ENCODE data around the gene CCN2. TPM values are rescaled to one million over a fixed set of nuclear protein-coding genes. Genes with fewer than 3 reads are reported as not detected.

CCN2 gene
- total and polyA plus RNA-seq, 2 donors (not counting 1 experiment from before 2014, with no cell fraction given): 22.8 to 216 TPM

DNA sequence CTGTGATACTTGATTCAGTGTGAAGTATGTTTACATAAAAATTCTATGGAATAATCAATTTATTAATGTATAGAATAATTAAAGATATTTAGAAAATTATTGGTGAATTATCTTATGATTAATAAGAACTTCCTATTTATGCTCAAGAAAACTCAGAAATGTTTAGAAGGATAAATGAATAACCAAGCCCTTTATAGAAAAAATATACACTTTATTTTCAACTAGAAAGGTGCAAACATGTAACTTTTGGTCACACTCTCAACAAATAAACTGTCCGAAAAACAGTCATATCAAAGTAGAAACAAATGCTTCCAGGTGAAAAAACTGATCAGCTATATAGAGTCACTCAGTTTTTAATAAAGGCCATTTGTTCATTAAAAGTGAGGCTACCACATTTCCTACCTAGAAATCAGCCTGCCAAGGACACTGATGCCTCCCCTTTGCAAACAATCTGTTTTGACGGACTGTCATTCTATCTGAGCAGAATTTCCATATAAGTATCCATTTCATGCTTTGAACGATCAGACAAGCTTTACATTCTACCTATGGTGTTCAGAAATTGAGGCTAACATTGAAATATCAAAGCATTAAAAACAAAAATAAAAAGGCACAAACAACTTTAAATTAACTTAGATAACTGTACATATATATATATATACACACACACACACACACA lies 3.0 kb downstream of the CCN2 start:
- peak overlapping the region; percentile 72 to 99 (median 82) for H3K4me3 ChIP-seq (replicated peaks in 1 of 4; ENCODE audit: control extremely low read depth in 1 of 4, insufficient read depth in 1 of 4, low read depth in 3 of 4, low read length in 4 of 4)
- peak overlapping the region; percentile 94 for H3K27ac ChIP-seq (ENCODE audit: insufficient read depth, low read length)
- H3K27me3 ChIP-seq (ENCODE audit: control insufficient read depth, insufficient read depth, low read length): no peaks in the 10 kb centered on the region
- peak overlapping the region; percentile 25 for H3K9ac ChIP-seq (ENCODE audit: insufficient read depth, low read length)
- no peak overlapping the region for H2AFZ ChIP-seq (ENCODE audit: low read length)
- H3K4me1 ChIP-seq (ENCODE audit: control insufficient read depth, extremely low read depth, insufficient read depth, low read length): peaks cover 4% of the 10 kb centered on the region
- DNase-seq (ENCODE audit: low read depth in 2 of 2): peak; percentile 43 to 51
- H3K79me2 ChIP-seq (ENCODE audit: control insufficient read depth, insufficient read depth, low read length): peaks cover 19% of the 10 kb centered on the region
- H3K9me3 ChIP-seq (ENCODE audit: control insufficient read depth, insufficient read depth, low read depth, low read length): no peaks in the 10 kb centered on the region
- TF ChIP-seq, protein P1, sequence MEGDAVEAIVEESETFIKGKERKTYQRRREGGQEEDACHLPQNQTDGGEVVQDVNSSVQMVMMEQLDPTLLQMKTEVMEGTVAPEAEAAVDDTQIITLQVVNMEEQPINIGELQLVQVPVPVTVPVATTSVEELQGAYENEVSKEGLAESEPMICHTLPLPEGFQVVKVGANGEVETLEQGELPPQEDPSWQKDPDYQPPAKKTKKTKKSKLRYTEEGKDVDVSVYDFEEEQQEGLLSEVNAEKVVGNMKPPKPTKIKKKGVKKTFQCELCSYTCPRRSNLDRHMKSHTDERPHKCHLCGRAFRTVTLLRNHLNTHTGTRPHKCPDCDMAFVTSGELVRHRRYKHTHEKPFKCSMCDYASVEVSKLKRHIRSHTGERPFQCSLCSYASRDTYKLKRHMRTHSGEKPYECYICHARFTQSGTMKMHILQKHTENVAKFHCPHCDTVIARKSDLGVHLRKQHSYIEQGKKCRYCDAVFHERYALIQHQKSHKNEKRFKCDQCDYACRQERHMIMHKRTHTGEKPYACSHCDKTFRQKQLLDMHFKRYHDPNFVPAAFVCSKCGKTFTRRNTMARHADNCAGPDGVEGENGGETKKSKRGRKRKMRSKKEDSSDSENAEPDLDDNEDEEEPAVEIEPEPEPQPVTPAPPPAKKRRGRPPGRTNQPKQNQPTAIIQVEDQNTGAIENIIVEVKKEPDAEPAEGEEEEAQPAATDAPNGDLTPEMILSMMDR (conservative IDR thresholded peaks at IDR 0.05 in 1 of 2, IDR thresholded peaks at IDR 0.05 in 1 of 2; ENCODE audit: low read depth in 1 of 2, low read length in 2 of 2): no peak
- TF ChIP-seq EZH2 (IDR thresholded peaks at IDR 0.05; ENCODE audit: low read length, missing control alignments): no peak
- peak overlapping the region; percentile 73 for H3K4me2 ChIP-seq (ENCODE audit: extremely low read depth, insufficient read depth, low read length)
- H4K20me1 ChIP-seq (ENCODE audit: control insufficient read depth, extremely low read depth, insufficient read depth, low read length): no peaks in the 10 kb centered on the region
- peaks cover 4% of the 10 kb centered on the region for H3K36me3 ChIP-seq (ENCODE audit: control insufficient read depth, insufficient read depth, low read length)

DNA sequence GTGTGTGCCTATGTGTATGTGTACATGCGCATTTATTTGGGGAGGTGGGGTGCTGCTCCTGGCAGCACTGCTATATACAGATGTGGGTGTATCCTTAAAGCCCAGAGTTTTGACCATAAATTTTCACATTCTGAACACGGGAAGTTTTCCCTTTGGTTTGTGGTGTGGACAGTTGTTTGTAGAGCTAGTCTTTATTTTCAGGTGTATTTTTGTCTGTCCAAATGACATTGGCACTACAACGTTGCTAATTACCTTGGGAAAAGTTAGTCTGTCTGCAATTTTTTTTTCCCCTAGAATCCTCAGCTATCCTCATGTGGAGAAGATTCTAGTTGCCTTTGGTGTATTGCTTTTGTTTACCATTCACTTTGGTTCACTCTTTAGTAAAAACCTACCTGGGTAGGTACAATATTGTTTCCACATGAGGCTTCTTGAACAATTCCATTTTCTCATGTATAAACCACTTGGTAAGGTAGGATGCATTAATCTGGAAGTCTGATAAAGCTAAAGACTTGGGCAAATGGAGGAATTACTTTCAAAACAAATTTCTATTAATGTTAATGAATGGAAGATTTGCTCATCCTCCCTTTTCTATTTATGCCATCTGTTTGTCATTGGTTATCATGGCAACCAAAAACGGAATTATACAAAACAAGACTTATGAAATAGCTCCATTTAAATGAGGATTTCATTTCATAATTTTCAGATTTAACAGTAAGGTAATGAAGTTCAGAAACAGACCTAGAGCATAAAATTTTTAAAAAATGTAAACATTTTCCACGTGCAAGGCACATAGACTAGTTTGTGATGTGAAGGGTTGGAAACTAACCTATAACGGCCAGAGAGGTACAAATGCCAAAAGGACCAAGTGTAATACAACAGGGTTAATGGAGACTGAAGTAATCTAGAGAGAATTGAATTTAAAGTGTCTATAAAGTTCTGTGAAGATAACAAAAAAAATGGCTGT lies 3.9 kb downstream of the CCN2 start:
- Histone ChIP-seq H3K79me2 (ENCODE audit: control insufficient read depth, insufficient read depth, low read length) (peaks cover 19% of the 10 kb centered on the region), H3K36me3 (ENCODE audit: control insufficient read depth, insufficient read depth, low read length) (peaks cover 4% of the 10 kb centered on the region), H3K4me3 (replicated peaks in 1 of 4; ENCODE audit: control extremely low read depth in 1 of 4, insufficient read depth in 1 of 4, low read depth in 3 of 4, low read length in 4 of 4) (peak overlapping the region in 3 of 4 experiments; percentile 72 to 87 (median 78)), H3K27me3 (ENCODE audit: control insufficient read depth, insufficient read depth, low read length) (no peaks in the 10 kb centered on the region), H3K27ac (ENCODE audit: insufficient read depth, low read length) (no peak overlapping the region), H3K9ac (ENCODE audit: insufficient read depth, low read length) (no peak overlapping the region), H2AFZ (ENCODE audit: low read length) (no peak overlapping the region), H4K20me1 (ENCODE audit: control insufficient read depth, extremely low read depth, insufficient read depth, low read length) (no peaks in the 10 kb centered on the region), H3K4me2 (ENCODE audit: extremely low read depth, insufficient read depth, low read length) (no peak overlapping the region), H3K9me3 (ENCODE audit: control insufficient read depth, insufficient read depth, low read depth, low read length) (no peaks in the 10 kb centered on the region), H3K4me1 (ENCODE audit: control insufficient read depth, extremely low read depth, insufficient read depth, low read length) (peaks cover 4% of the 10 kb centered on the region)
- no peak for TF ChIP-seq EZH2 (IDR thresholded peaks at IDR 0.05; ENCODE audit: low read length, missing control alignments)
- TF ChIP-seq, protein P1 (conservative IDR thresholded peaks at IDR 0.05 in 1 of 2, IDR thresholded peaks at IDR 0.05 in 1 of 2; ENCODE audit: low read depth in 1 of 2, low read length in 2 of 2): no peak
- peak; percentile 75 to 78 for DNase-seq (ENCODE audit: low read depth in 2 of 2)

- Histone ChIP-seq H3K27me3 (ENCODE audit: control insufficient read depth, insufficient read depth, low read length) (no peaks in the 10 kb centered on the region), H3K27ac (ENCODE audit: insufficient read depth, low read length) (no peak overlapping the region), H3K36me3 (ENCODE audit: control insufficient read depth, insufficient read depth, low read length) (peaks cover 4% of the 10 kb centered on the region), H3K79me2 (ENCODE audit: control insufficient read depth, insufficient read depth, low read length) (peaks cover 19% of the 10 kb centered on the region), H4K20me1 (ENCODE audit: control insufficient read depth, extremely low read depth, insufficient read depth, low read length) (no peaks in the 10 kb centered on the region), H3K9me3 (ENCODE audit: control insufficient read depth, insufficient read depth, low read depth, low read length) (no peaks in the 10 kb centered on the region), H3K9ac (ENCODE audit: insufficient read depth, low read length) (no peak overlapping the region), H3K4me1 (ENCODE audit: control insufficient read depth, extremely low read depth, insufficient read depth, low read length) (no peaks in the 10 kb centered on the region), H3K4me3 (replicated peaks in 1 of 4; ENCODE audit: control extremely low read depth in 1 of 4, insufficient read depth in 1 of 4, low read depth in 3 of 4, low read length in 4 of 4) (no peak overlapping the region), H2AFZ (ENCODE audit: low read length) (no peak overlapping the region), H3K4me2 (ENCODE audit: extremely low read depth, insufficient read depth, low read length) (peak overlapping the region; percentile 48)
- TF ChIP-seq, protein P1 (conservative IDR thresholded peaks at IDR 0.05 in 1 of 2, IDR thresholded peaks at IDR 0.05 in 1 of 2; ENCODE audit: low read depth in 1 of 2, low read length in 2 of 2): no peak
- TF ChIP-seq EZH2 (IDR thresholded peaks at IDR 0.05; ENCODE audit: low read length, missing control alignments): no peak
- DNase-seq (ENCODE audit: low read depth in 2 of 2): peak; percentile 68
These were observed 4.7 kb downstream of the CCN2 start for GRCh38 chr6:131946404-131946991.

Data from fibroblast of lung (primary cell).